Measurements from ENCODE around the gene ZNF385A.

The ZNF385A gene

GRCh38 chr12:54393207-54393609, 8.7 kb upstream of the ZNF385A start:
- Histone ChIP-seq H3K27me3 (ENCODE audit: insufficient read depth, low read length) (no peaks in the 10 kb centered on the region; the same call in 1 of the 2 replicates), H3K36me3 (ENCODE audit: insufficient read depth, low read length) (no peaks in the 10 kb centered on the region), H3F3A (ENCODE audit: insufficient read depth, low read length) (no peaks in the 10 kb centered on the region), H3K79me2 (ENCODE audit: insufficient read depth, low read length) (no peaks in the 10 kb centered on the region), H3K27ac (ENCODE audit: low read depth, low read length, poor library complexity, severe bottlenecking) (no peak overlapping the region), H3K9me3 (ENCODE audit: low read length) (no peaks in the 10 kb centered on the region), H3K4me2 (ENCODE audit: low read length) (no peak overlapping the region), H3K4me1 (ENCODE audit: insufficient read depth, low read length, severe bottlenecking) (peaks cover 4% of the 10 kb centered on the region), H3K4me3 (ENCODE audit: low read depth, low read length, poor library complexity, severe bottlenecking) (no peak overlapping the region), H3K9ac (ENCODE audit: low read length) (no peak overlapping the region), H2AFZ (ENCODE audit: low read length) (no peak overlapping the region), H3K9me2 (ENCODE audit: low read depth, low read length) (no peaks in the 10 kb centered on the region), H4K20me1 (ENCODE audit: insufficient read depth, low read length) (no peaks in the 10 kb centered on the region)
- TF ChIP-seq EZH2 (IDR thresholded peaks at IDR 0.05; ENCODE audit: borderline replicate concordance, low read length) (no peak), CTCF (IDR thresholded peaks at IDR 0.05; ENCODE audit: low read length) (no peak)

GRCh38 chr12:54392485-54393206, 8.1 kb upstream of the ZNF385A start:
- Histone ChIP-seq H3K79me2 (ENCODE audit: insufficient read depth, low read length) (no peaks in the 10 kb centered on the region), H3K27ac (ENCODE audit: low read depth, low read length, poor library complexity, severe bottlenecking) (no peak overlapping the region), H3K9ac (ENCODE audit: low read length) (no peak overlapping the region), H2AFZ (ENCODE audit: low read length) (no peak overlapping the region), H3K9me2 (ENCODE audit: low read depth, low read length) (no peaks in the 10 kb centered on the region), H3K4me1 (ENCODE audit: insufficient read depth, low read length, severe bottlenecking) (peaks cover 4% of the 10 kb centered on the region), H3K4me3 (ENCODE audit: low read depth, low read length, poor library complexity, severe bottlenecking) (no peak overlapping the region), H3K4me2 (ENCODE audit: low read length) (no peak overlapping the region), H3K36me3 (ENCODE audit: insufficient read depth, low read length) (no peaks in the 10 kb centered on the region), H3K27me3 (ENCODE audit: insufficient read depth, low read length) (no peaks in the 10 kb centered on the region; the same call in 1 of the 2 replicates), H3F3A (ENCODE audit: insufficient read depth, low read length) (no peaks in the 10 kb centered on the region), H3K9me3 (ENCODE audit: low read length) (no peaks in the 10 kb centered on the region), H4K20me1 (ENCODE audit: insufficient read depth, low read length) (no peaks in the 10 kb centered on the region)
- TF ChIP-seq EZH2 (IDR thresholded peaks at IDR 0.05; ENCODE audit: borderline replicate concordance, low read length), result no peak
- TF ChIP-seq CTCF (IDR thresholded peaks at IDR 0.05; ENCODE audit: low read length), result no peak

GRCh38 chr12:54390668-54391551, 6.4 kb upstream of the ZNF385A start:
- H3K9ac ChIP-seq (ENCODE audit: low read length), result peak overlapping the region; percentile 54
- H3K36me3 ChIP-seq (ENCODE audit: insufficient read depth, low read length), result no peaks in the 10 kb centered on the region
- TF ChIP-seq CTCF (IDR thresholded peaks at IDR 0.05; ENCODE audit: low read length), result peak; percentile 48
- TF ChIP-seq EZH2 (IDR thresholded peaks at IDR 0.05; ENCODE audit: borderline replicate concordance, low read length), result no peak
- H3K27me3 ChIP-seq (ENCODE audit: insufficient read depth, low read length), result no peaks in the 10 kb centered on the region; the same call in 1 of the 2 replicates
- H3K4me2 ChIP-seq (ENCODE audit: low read length), result peak overlapping the region; percentile 79
- no peaks in the 10 kb centered on the region for H3K79me2 ChIP-seq (ENCODE audit: insufficient read depth, low read length)
- no peaks in the 10 kb centered on the region for H3F3A ChIP-seq (ENCODE audit: insufficient read depth, low read length)
- no peaks in the 10 kb centered on the region for H4K20me1 ChIP-seq (ENCODE audit: insufficient read depth, low read length)
- no peak overlapping the region for H3K27ac ChIP-seq (ENCODE audit: low read depth, low read length, poor library complexity, severe bottlenecking)
- H3K4me1 ChIP-seq (ENCODE audit: insufficient read depth, low read length, severe bottlenecking), result peaks cover 4% of the 10 kb centered on the region
- H3K9me3 ChIP-seq (ENCODE audit: low read length), result no peaks in the 10 kb centered on the region
- no peaks in the 10 kb centered on the region for H3K9me2 ChIP-seq (ENCODE audit: low read depth, low read length)
- H3K4me3 ChIP-seq (ENCODE audit: low read depth, low read length, poor library complexity, severe bottlenecking), result peak overlapping the region; percentile 71
- 0 out of 2 replicates have a peak overlapping the region, but pooled peaks have one; percentile 52 for H2AFZ ChIP-seq (ENCODE audit: low read length)
